K562 (cell line): Measurements from ENCODE around the gene NKAIN1. TPM values are rescaled to one million over a fixed set of nuclear protein-coding genes. Genes with fewer than 3 reads are reported as not detected.

ENCODE experiments used
- ATAC-seq: fragments of 200-7000 bp; cut with Tn5 transposase; 3 replicates; pipeline ENCODE4 v1.9.1; 2020; ENCODE audit warnings: moderate library complexity
- BruUV-seq: library from RNA; stranded (reverse); fragments of 400-500 nt; replicated peaks from 2 replicates; lab custom pipeline; 2021; lab: Mats Ljungman, UMichigan
- CTCF ChIA-PET: fragments of 300-600 bp; formaldehyde crosslinking; extraction: SDS; loops from one replicate; lab custom pipeline; 2021; ENCODE audit warnings: low intra/inter-chr PET ratio; lab: Yijun Ruan, JAX
- POLR2A ChIA-PET: fragments of 300-600, 350-650 bp; sonication (Branson Sonifier 250); formaldehyde crosslinking; extraction: SDS; loops from one replicate; lab custom pipeline; 2021; ENCODE audit warnings: antibody characterized with exemption, inconsistent platforms; lab: Yijun Ruan, JAX
- DNase-seq, 4 experiments: peaks; one replicate each; pipeline versions ENCODE4 v3.0.0 to v3.0.0-alpha.2; 2011 to 2018; ENCODE audit warnings: low spot score in 3 of 4, mixed read lengths in 3 of 4; ENCODE audit errors: extremely low read depth in 1 of 4
- FAIRE-seq: peaks from 2 replicates; lab custom pipeline; 2011; peaks lifted over from hg19 to GRCh38; lab: Jason Lieb, UNC
- H2AFZ ChIP-seq: 2 replicates; pipeline ENCODE4 v1.6.0; 2011; ENCODE audit warnings: low read depth, low read length, control low read depth, inconsistent platforms
- H3K27ac ChIP-seq: fragments of 200-600 bp; 3 replicates; pipeline ENCODE4 v1.8.0; 2011; ENCODE audit warnings: low read depth, mild to moderate bottlenecking, control low read depth, inconsistent platforms, low read length, moderate library complexity, mixed read lengths; ENCODE audit errors: extremely low read depth
- H3K27me3 ChIP-seq, 2 experiments: fragments of 300-600 bp in 1 of 2; 2 replicates in 1 of 2; 3 replicates in 1 of 2; pipeline versions ENCODE4 v1.6.0 to v1.8.0; 2011; ENCODE audit warnings: inconsistent platforms in 2 of 2, low read length in 2 of 2, mild to moderate bottlenecking in 1 of 2, mixed read lengths in 1 of 2, moderate library complexity in 1 of 2; ENCODE audit not compliant: control insufficient read depth in 2 of 2, insufficient read depth in 2 of 2
- H3K36me3 ChIP-seq: fragments of 300-600 bp; 3 replicates; pipeline ENCODE4 v1.8.0; 2011; ENCODE audit warnings: mild to moderate bottlenecking, low read length, inconsistent platforms; ENCODE audit not compliant: control insufficient read depth, insufficient read depth
- H3K4me1 ChIP-seq, 2 experiments: fragments of 200-600 bp in 1 of 2; replicated peaks in 1 of 2; 2 replicates in 1 of 2; 3 replicates in 1 of 2; pipeline versions ENCODE4 v1.5.1 to v1.8.0; 2011; ENCODE audit warnings: inconsistent platforms in 2 of 2, low read length in 2 of 2, mild to moderate bottlenecking in 1 of 2, mixed read lengths in 1 of 2, moderate library complexity in 1 of 2; ENCODE audit not compliant: control insufficient read depth in 2 of 2, insufficient read depth in 2 of 2
- H3K4me2 ChIP-seq: 2 replicates; pipeline ENCODE4 v1.6.1; 2011; ENCODE audit warnings: low read length, control low read depth, inconsistent platforms, mixed read lengths; ENCODE audit not compliant: insufficient read depth
- H3K4me3 ChIP-seq: fragments of 200-600 bp; sonication (generic), shearing (Covaris generic); 2 replicates; pipeline ENCODE4 v1.5.1; 2016; ENCODE audit warnings: control low read depth, inconsistent platforms
- H3K79me2 ChIP-seq: fragments of 200-600 bp; 3 replicates; pipeline ENCODE4 v1.8.0; 2011; ENCODE audit warnings: low read length, inconsistent platforms; ENCODE audit not compliant: control insufficient read depth, insufficient read depth
- H3K9ac ChIP-seq, 2 experiments: 2 replicates each; pipeline versions ENCODE4 v1.6.0 to v1.6.1; 2011; ENCODE audit warnings: low read depth in 2 of 2, low read length in 2 of 2, control low read depth in 1 of 2, inconsistent platforms in 1 of 2, mild to moderate bottlenecking in 1 of 2, mixed read lengths in 1 of 2; ENCODE audit not compliant: insufficient read depth in 1 of 2
- H3K9me1 ChIP-seq: one replicate; pipeline ENCODE4 v1.6.0; 2011; ENCODE audit warnings: inconsistent platforms, mild to moderate bottlenecking, low read length, moderate library complexity; ENCODE audit not compliant: control insufficient read depth, insufficient read depth
- H3K9me3 ChIP-seq: replicated peaks from 2 replicates; pipeline ENCODE4 v1.5.1; 2011; ENCODE audit warnings: low read depth, low read length, inconsistent platforms; ENCODE audit not compliant: control insufficient read depth, insufficient read depth
- H4K20me1 ChIP-seq: replicated peaks from 2 replicates; pipeline ENCODE4 v1.6.1; 2011; ENCODE audit warnings: low read length, inconsistent platforms, mixed read lengths; ENCODE audit not compliant: control insufficient read depth, insufficient read depth
- MGA ChIP-seq: fragments of 450-650 bp; IDR thresholded peaks from 2 replicates; pipeline ENCODE4 v1.6.1; 2016; ENCODE audit warnings: mild to moderate bottlenecking, moderate library complexity
- WGBS: fragments of 100-300 bp; shearing (Covaris generic); methylation state at CpG from one replicate; pipeline ENCODE4 v1.1.6; 2016; ENCODE audit warnings: low coverage, mixed read lengths; ENCODE audit not compliant: insufficient coverage; ENCODE audit errors: missing lambda C conversion rate; 5-methylcytosine and 5-hydroxymethylcytosine counted together
- in situ Hi-C: fragments of 300-500 bp; cut with MboI; formaldehyde crosslinking; loops from 4 replicates; pipeline ENCODE4 v1.15.0; 2018; ENCODE audit warnings: inconsistent platforms, mixed read lengths
- intact Hi-C: fragments of 100-400 bp; cut with micrococcal nuclease; formaldehyde crosslinking; loops from 2 replicates; pipeline ENCODE4 v1.14.2; 2022
- polyA plus RNA-seq, 8 experiments: library from polyadenylated mRNA; depleted of rRNA in 4 of 8; stranded (reverse) in 5 of 8; unstranded in 3 of 8; fragments of >200 nt; fragmentation: Nextera tagmentation in 2 of 8; fragmentation: Illumina TruSeq in 1 of 8; extraction: Ambion mirVana in 2 of 8; extraction: Trizol in 1 of 8; gene quantifications; 2 replicates each; pipeline versions ENCODE4 v1.2.1 to v1.2.3, GENCODE V29; 2011 to 2014; ENCODE audit warnings: inconsistent platforms in 1 of 8, missing spikeins in 1 of 8
- total RNA-seq, 7 experiments: library from RNA; depleted of rRNA in 6 of 7; stranded (reverse); fragments of >200 nt in 6 of 7; fragmentation: Illumina TruSeq in 2 of 7; extraction: Trizol in 2 of 7; gene quantifications; 2 replicates each; pipeline versions ENCODE4 v1.2.1 to v1.2.3, GENCODE V29; 2011 to 2021; ENCODE audit warnings: low replicate concordance in 1 of 7

Gene NKAIN1
- total and polyA plus RNA-seq, 9 of the 15 experiments (the other 6 are each of a cell fraction or from before 2014, with no cell fraction given): 0.03 to 0.22 (median 0.04) TPM; not detected in 3

GRCh38 chr1:31218705-31219104, 21.0 kb downstream of the NKAIN1 start:
- FAIRE-seq: no peak
- Histone ChIP-seq H3K4me1 (no peaks in the 10 kb centered on the region; a peak in 1 of 5 replicates), H3K27ac (no peak overlapping the region), H3K4me2 (no peak overlapping the region), H3K9me3 (peaks cover 2% of the 10 kb centered on the region; the same call in 1 of the 2 replicates), H3K9me1 (no peaks in the 10 kb centered on the region), H2AFZ (no peak overlapping the region), H3K27me3 (peaks cover 36 to 57% of the 10 kb centered on the region in 2 experiments; a peak in 4 of 5 replicates), H3K4me3 (no peak overlapping the region), H4K20me1 (peaks cover 7% of the 10 kb centered on the region; the same call in 1 of the 2 replicates), H3K36me3 (no peaks in the 10 kb centered on the region), H3K9ac (0 out of 4 replicates have a peak overlapping the region, but pooled peaks of 1 of the 2 experiments have one; percentile 16), H3K79me2 (no peaks in the 10 kb centered on the region)
- intact Hi-C loops: no loop called here
- in situ Hi-C loops: no loop called here
- ChIA-PET POLR2A (interaction anchor here (0.9 to 1.6 kb wide), 3 partner anchors 12 to 18 kb away, joined by 3 read pairs; no protein-coding TSS in a partner anchor), CTCF (no interaction called here)
- no peak for TF ChIP-seq MGA
- DNase-seq: no peak
- no TSS peak for BruUV-seq
- ATAC-seq: peak; percentile 50; the same call in 2 of the 3 replicates
- WGBS: 1% methylated on average over 8 of the region's 8 CpGs
